NT2/D1 (cell line): ENCODE data around the gene EPB41L2.

Source experiments
- YY1 ChIP-seq: IDR thresholded peaks from 2 replicates; pipeline ENCODE4 v1.6.1; 2011; ENCODE audit not compliant: insufficient read length, insufficient read depth
- ZNF274 ChIP-seq: IDR thresholded peaks from 2 replicates; pipeline ENCODE4 v1.6.1; 2011; ENCODE audit warnings: mild to moderate bottlenecking, low read depth, low read length

GRCh38 chr6:130853555-130854183 lies 209.4 kb downstream of the EPB41L2 start:
- TF ChIP-seq YY1 (no peak), ZNF274 (no peak)
